Measurements from ENCODE around the gene AP5Z1. TPM values are rescaled to one million over a fixed set of nuclear protein-coding genes. Genes with fewer than 3 reads are reported as not detected.

The AP5Z1 gene
- polyA plus RNA-seq, 4 donors: 14.1 to 32.9 (median 15.7) TPM

GRCh38 chr7:4817178-4817901 lies 41.9 kb downstream of the AP5Z1 start:
- DNase-seq (ENCODE audit: low read depth in 4 of 4, low spot score in 3 of 4): no peak

- DNase-seq (ENCODE audit: low read depth in 4 of 4, low spot score in 3 of 4): no peak
These were observed 42.8 kb downstream of the AP5Z1 start for GRCh38 chr7:4818000-4818794.

DNA sequence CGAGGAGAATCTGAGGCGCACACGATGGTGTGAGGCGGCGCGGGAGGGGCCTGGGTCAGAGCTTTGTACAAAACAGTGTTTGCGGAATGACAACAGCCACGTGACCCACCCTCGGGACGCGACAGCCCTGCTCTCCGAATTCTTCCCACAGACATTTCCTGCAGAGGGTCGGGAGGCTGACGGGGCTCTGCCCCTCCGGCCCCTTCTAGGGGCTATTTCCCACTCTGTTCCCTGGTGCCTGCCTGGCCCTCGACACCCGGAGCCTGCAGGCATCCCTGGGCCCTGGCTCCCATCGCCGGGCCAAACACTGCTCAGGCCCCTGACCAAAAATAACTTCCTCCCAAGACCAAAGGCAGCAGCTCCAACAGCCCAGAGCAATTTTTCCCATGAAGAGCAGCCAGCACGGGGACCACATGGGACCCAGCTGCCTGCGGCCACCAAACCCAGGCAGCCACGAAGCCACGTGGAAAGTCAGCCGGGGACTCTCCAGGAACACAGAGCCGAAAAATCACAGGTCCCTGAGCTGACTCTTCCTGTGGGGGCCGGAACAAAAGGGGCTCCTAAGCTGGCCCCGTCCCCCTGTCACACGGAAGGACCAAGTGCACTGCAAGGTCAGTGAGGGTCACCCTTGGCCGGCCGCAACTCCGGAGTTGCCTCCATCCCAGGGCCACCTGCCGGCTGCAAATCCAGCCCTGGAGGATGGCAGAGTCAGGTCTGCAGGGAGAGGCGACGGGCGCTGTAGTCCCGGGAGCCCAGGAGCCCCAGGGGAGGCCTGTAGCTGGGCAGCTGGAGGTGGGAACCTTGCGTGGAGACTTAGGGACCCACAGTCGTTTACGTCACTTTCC lies 44.4 kb downstream of the AP5Z1 start:
- DNase-seq (ENCODE audit: low read depth in 4 of 4, low spot score in 3 of 4): no peak

DNA sequence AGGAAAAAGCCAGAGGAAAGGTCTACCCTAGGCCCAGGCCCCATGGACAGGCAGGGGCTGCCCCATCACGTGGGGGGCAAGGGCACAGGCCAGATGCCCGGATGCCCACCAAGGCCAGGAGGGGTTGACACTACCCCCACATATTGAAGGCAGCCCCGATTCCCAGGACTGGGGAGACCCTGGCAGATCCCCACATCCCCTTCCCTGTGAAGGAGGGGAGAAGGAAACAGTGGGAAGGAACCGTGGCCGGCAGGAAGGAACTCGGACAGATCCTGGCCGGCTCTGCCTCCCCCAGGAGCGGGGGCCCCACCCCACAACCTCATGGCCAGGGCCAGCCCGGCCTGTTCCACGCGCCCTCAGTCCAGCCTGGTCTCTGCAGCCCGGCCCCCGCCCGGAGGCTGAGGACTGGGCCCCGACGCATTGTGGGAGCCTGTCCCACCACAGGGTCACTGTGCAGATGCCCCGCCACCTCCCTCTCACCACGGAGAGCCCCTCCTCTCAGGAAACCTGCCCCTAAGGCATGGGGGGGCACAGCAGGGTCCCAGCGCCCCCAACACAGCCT lies 45.1 kb downstream of the AP5Z1 start:
- no peak for DNase-seq (ENCODE audit: low read depth in 4 of 4, low spot score in 3 of 4)

GRCh38 chr7:4820967-4821471 lies 45.6 kb downstream of the AP5Z1 start:
- DNase-seq (ENCODE audit: low read depth in 4 of 4, low spot score in 3 of 4): no peak

GRCh38 chr7:4822677-4823076 lies 47.3 kb downstream of the AP5Z1 start:
- no peak for DNase-seq (ENCODE audit: low read depth in 4 of 4, low spot score in 3 of 4)

- no peak for DNase-seq (ENCODE audit: low read depth in 4 of 4, low spot score in 3 of 4)
These were observed 48.2 kb downstream of the AP5Z1 start for GRCh38 chr7:4823441-4824119.

DNA sequence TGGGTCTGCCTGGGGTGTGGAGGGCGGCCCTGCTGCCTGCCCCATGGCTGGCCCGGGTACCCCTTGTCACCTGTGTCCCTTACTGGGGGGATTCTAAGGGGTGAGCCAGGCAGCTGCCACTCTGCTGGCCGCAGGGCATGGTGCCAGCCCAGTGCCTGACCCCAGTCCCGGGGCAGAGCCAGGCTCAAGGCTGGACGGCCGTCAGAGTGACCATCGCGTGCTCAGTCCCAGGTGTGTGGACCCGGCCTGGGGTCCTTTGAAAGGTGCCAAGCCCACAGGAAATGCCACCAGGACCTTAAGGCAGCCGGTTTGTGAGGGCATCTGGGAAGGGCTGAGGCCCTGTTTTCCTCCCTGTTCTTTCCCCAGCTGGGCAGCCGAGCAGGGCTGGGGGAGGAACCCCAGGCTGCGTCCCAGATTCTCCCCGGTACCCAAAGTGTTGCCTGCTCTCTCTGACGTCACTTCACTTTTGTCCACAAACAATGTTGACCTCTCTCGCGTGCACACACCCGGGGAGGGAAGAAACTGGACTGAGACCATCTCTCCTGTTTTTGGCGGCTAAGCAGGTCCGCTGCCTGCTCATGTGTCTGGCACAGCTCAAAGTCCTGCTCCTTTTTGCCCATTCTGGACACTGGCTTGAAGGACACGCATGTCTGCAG lies 48.8 kb downstream of the AP5Z1 start:
- no peak for DNase-seq (ENCODE audit: low read depth in 4 of 4, low spot score in 3 of 4)

- no peak for DNase-seq (ENCODE audit: low read depth in 4 of 4, low spot score in 3 of 4)
These were observed 49.7 kb downstream of the AP5Z1 start for GRCh38 chr7:4825081-4825480.

GRCh38 chr7:4828720-4829383 lies 53.4 kb downstream of the AP5Z1 start:
- DNase-seq (ENCODE audit: low read depth in 4 of 4, low spot score in 3 of 4): no peak

DNA sequence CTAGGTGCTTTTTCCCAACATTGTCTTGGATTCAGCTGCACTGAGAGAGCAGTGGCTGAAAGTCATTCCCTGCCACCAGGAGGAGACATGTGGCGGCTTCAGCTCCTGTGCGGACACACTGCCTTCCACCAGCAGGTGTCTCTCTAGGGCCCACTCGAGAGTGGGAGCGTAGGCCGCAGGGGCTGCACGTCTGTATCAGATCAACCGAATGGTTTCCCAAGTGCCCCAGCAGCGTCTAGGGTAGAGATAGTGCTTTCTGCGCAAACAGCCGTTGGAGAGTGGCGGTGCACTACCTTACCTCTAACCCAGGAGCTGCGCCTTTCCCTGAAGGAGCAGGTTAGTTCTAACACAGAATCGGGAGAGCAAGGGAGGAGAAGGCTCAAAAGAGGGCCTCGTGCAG lies 54.8 kb downstream of the AP5Z1 start:
- DNase-seq (ENCODE audit: low read depth in 4 of 4, low spot score in 3 of 4): peak in 2 of 4 donors; percentile 65 to 67

DNA sequence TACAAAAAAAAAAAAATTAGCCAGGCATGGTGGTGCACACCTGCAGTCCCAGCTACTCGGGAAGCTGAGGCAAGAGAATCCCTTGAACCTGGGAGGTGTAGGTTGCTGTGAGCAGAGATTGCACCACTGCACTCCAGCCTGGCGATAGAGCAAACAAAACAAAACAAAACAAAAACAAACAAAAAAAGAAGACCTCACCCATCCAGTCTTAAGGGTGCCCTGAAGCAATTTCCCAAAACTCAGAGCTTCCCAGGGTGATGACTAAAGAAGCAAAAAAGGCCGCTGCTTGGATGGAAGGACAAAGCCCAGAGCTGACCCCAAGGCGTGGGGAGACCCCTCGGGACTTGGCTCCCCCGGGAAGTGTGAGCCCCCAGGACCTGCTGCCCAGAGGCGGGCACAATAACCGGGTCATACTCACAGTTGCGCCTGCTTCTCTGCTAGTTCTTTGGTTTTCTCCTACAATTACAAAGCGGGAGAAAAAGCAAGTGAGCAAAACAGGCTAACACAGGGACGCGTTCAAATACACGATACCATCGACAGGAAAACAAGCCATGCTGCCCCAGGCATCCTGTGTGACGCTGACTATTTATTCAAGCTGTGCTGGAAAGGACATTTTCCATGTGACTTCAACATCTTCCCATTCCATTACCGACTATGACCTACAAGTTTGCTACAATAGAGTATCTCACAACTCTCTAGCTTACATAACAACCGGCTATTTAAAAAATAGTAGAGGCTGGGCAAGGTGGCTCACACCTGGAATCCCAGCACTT lies 56.5 kb downstream of the AP5Z1 start:
- no peak for DNase-seq (ENCODE audit: low read depth in 4 of 4, low spot score in 3 of 4)

DNA sequence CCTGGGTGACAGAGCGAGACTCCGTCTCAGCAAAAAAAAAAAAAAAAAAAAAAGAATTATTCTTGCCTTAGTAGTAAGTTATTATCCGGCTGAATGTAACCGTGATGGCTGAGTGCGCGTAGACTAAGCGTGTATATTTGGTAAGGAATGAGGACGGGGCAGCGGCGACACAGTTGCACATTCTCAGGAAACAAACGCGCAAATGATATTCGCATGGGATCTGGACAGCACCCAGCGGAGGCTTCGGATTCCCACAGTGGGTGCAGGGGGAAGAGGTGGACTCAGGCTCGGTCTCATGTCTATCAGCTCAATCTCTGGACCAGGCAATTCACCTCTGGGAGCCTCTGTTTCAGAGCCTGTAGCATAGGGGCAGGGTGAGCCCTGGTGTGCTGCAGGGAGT lies 57.3 kb downstream of the AP5Z1 start:
- no peak for DNase-seq (ENCODE audit: low read depth in 4 of 4, low spot score in 3 of 4)

DNA sequence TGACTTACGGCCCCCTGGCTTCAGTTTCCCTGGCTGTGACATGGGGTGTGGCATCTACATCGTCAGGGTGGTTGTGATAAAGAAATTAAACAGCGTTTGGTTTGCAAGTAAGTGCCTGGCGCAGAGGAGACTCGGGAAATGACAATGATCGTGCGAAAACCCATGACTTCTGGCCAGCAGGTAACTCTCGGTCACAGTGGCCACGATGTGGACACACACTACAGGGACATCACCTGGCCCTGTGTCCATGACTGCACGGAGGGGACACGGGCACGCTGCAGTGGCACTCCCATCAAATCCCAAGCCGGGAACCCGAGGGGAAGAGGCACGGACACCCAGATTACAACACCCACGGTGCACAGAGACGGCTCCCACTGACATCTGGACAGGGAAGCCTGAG lies 57.8 kb downstream of the AP5Z1 start:
- no peak for DNase-seq (ENCODE audit: low read depth in 4 of 4, low spot score in 3 of 4)

- DNase-seq (ENCODE audit: low read depth in 4 of 4, low spot score in 3 of 4): no peak
These were observed 58.5 kb downstream of the AP5Z1 start for GRCh38 chr7:4833691-4834600.

DNA sequence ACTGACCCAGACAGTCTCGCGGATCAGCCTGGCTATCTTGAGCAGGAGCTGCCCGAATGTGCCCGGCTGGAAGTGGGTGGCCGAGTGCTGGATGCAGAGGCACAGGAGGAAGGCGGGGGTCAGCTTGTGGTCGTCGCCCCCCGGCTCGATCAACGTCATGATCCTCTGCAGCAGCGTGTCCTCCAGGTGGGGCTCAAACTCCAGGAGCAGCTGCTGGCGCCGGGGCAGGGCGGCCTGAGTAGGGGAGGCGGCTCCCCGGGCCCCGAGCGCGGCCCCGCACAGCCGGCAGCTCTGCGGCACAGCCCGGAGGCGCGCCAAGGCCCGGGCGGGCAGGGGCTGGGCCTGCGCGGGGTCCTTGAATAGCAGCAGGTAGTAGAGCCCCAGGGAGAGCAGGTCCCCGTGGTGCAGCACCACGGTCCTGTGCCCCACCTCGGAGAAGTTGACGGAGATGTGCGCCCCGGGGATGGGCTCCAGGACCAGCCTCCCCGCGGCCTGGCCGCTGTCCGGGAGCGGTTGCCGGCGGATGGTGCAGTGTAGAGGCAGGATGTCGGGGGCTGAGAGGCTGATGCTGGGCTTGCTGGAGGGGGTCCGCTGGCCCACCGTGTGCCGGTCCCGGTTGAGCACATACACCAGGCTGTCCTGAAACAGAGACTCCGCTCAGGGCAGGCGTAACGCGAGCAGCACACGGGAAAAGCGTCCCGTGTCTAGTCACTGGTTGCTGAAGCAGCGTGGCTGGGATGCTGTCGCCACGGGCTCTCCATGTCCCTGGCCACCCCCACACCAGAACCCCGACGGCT lies 59.4 kb downstream of the AP5Z1 start:
- DNase-seq (ENCODE audit: low read depth in 4 of 4, low spot score in 3 of 4): no peak
